Left lung (tissue), 10 donors: ENCODE results near the gene FTO. TPM values are rescaled to one million over a fixed set of nuclear protein-coding genes. Genes with fewer than 3 reads are reported as not detected.
A peak's percentile ranks its signal among the peaks of the same experiment; 100 is the strongest.

Source experiments
- ATAC-seq: fragments of 200-7000 bp; cut with Tn5 transposase; one replicate; pipeline ENCODE4 v1.9.1; 2020; ENCODE audit warnings: moderate library complexity
- DNase-seq, 4 donors: peaks; one replicate each; pipeline ENCODE4 v3.0.0-alpha.2; 2013 to 2020
- H3K27ac ChIP-seq, 2 donors: fragments of 200-600 bp; sonication (generic) in 1 of 2; one replicate each; pipeline versions ENCODE4 v1.5.0 to v1.8.0; 2020 to 2021
- H3K27me3 ChIP-seq, 2 donors: fragments of 200-600 bp; sonication (generic) in 1 of 2; one replicate each; pipeline versions ENCODE4 v1.5.0 to v1.8.0; 2020 to 2021
- H3K36me3 ChIP-seq, 2 donors: fragments of 200-600 bp; sonication (generic) in 1 of 2; one replicate each; pipeline versions ENCODE4 v1.5.0 to v1.8.0; 2020 to 2021
- H3K4me1 ChIP-seq, 2 donors: fragments of 200-600 bp; one replicate each; pipeline ENCODE4 v1.8.0; 2021
- H3K4me3 ChIP-seq, 2 donors: fragments of 200-600 bp; sonication (generic) in 1 of 2; one replicate each; pipeline versions ENCODE4 v1.5.0 to v1.8.0; 2020 to 2021; ENCODE audit warnings: mild to moderate bottlenecking in 1 of 2
- H3K9me3 ChIP-seq, 2 donors: fragments of 200-600 bp; sonication (generic) in 1 of 2; one replicate each; pipeline versions ENCODE4 v1.5.0 to v1.8.0; 2020 to 2021
- intact Hi-C, 2 donors: fragments of 100-400 bp; cut with DNase I; formaldehyde crosslinking; loops; one replicate each; pipeline versions ENCODE4 v1.11.2 to v1.14.2; 2022
- polyA plus RNA-seq, 6 donors: library from polyadenylated mRNA; unstranded; fragments of 120-200 nt; gene quantifications; one replicate each; pipeline ENCODE4 v1.2.1, GENCODE V29; 2013; ENCODE audit not compliant: insufficient read length in 6 of 6
- total RNA-seq, 2 donors: library from RNA; stranded (reverse); fragmentation: NEBNext Ultra II Directional; extraction: Animal tissue kit (Norgen Biotek cat#: 25700); gene quantifications; one replicate each; pipeline ENCODE4 v1.2.1, GENCODE V29; 2021
- TF ChIP-seq, protein P1 (sequence below), 2 donors: fragments of 200-600 bp; sonication (generic) in 1 of 2; IDR thresholded peaks; one replicate each; pipeline versions ENCODE4 v1.5.0 to v1.8.0; 2021; ENCODE audit warnings: antibody characterized with exemption in 2 of 2
- donor health status: DM: no; HTN: yes; CAD: no.
- donor health status: DM: no; HTN: no; CAD: no.

Gene FTO
- total and polyA plus RNA-seq, 8 donors: 69.0 to 99.6 (median 90.7) TPM

DNA sequence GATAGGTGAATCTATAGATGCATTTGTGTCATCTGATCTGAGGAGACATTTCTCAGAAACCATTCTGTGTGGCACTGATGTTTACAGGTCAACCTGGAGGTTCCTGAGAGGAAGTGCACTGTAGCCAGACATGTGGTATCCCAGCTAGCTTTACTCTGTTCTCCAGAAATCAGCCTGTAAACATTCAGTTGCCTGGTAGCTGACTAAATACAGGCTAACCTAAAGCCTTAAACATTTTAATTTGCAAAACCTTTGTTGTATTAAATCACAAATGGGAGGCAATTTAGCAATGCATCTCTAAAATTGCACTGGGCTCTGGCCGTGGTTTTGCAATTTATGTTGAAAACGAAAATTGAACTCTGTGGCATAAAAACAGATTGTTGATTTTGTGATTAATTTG lies 207.6 kb downstream of the FTO start:
- intact Hi-C loops: no loop called here
- no peak overlapping the region for H3K27ac ChIP-seq
- TF ChIP-seq, protein P1, sequence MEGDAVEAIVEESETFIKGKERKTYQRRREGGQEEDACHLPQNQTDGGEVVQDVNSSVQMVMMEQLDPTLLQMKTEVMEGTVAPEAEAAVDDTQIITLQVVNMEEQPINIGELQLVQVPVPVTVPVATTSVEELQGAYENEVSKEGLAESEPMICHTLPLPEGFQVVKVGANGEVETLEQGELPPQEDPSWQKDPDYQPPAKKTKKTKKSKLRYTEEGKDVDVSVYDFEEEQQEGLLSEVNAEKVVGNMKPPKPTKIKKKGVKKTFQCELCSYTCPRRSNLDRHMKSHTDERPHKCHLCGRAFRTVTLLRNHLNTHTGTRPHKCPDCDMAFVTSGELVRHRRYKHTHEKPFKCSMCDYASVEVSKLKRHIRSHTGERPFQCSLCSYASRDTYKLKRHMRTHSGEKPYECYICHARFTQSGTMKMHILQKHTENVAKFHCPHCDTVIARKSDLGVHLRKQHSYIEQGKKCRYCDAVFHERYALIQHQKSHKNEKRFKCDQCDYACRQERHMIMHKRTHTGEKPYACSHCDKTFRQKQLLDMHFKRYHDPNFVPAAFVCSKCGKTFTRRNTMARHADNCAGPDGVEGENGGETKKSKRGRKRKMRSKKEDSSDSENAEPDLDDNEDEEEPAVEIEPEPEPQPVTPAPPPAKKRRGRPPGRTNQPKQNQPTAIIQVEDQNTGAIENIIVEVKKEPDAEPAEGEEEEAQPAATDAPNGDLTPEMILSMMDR (IDR thresholded peaks at IDR 0.05): no peak

DNA sequence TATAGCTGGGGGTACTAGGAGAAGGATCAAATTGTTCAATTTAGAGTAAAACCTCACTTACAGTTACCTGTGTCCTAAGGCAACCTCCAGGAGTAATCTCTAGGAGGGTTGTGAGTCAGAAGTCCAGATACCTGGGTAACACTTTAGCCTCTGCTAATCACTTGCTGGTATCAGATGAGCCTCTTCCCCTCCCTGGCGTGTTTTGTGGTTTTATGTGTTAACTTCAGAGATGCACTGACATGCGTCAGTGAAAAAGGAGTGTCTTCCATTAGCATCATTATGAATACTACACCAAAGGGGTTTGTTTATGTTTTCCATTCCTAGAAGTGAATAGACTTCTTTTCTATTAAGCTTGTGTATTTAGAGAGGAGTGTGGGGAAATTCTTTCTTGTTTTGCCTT lies 208.2 kb downstream of the FTO start:
- Histone ChIP-seq H3K27ac (no peak overlapping the region), H3K4me3 (no peak overlapping the region), H3K4me1 (peaks cover 0 to 19% of the 10 kb centered on the region in 2 donors), H3K27me3 (no peaks in the 10 kb centered on the region), H3K36me3 (no peaks in the 10 kb centered on the region), H3K9me3 (no peaks in the 10 kb centered on the region)
- DNase-seq (no peak), ATAC-seq (no peak)
- intact Hi-C loops: no loop called here
- TF ChIP-seq, protein P1 (IDR thresholded peaks at IDR 0.05): no peak

More for the DNA sequence above, 207.6 kb downstream of the FTO start:
- Histone ChIP-seq H3K4me1 (peaks cover 0 to 19% of the 10 kb centered on the region in 2 donors), H3K36me3 (no peaks in the 10 kb centered on the region), H3K9me3 (no peaks in the 10 kb centered on the region), H3K27me3 (no peaks in the 10 kb centered on the region), H3K4me3 (no peak overlapping the region)
- DNase-seq (no peak), ATAC-seq (no peak)

DNA sequence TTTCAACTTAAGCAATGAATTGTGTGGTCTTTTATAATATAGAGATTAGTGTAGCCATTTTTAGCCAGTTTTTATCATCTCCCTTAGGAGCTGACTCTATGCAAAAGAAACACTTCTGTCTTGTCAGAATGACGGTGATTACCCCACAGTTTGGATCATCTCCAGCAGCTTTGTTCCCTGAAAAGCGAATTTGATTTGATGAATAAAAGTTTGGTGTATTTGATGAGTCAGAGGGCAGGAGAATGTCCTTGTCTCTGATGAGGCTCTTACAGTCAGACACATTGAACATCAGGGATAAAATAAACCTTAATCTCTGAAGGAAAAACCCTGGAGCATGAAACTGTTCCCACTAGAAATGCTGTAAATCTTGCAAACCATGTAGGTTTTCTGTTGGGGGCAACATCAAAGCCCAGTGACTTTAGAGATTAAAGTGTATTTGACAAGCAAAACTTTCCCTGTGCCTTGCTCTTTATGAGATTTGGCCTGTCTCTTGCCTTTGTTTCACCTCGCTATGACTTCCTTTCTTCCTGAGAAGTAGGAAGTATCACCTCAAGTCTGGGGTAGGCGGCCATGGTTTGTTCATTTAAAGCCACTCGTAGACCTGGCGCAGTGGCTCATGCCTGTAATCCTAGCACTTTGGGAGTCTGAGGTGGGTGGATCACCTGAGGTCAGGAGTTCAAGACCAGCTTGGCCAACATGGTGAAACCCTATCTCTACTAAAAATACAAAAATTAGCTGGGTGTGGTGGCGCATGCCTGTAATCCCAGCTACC lies 209.3 kb downstream of the FTO start:
- intact Hi-C loops: no loop called here
- TF ChIP-seq, protein P1 (IDR thresholded peaks at IDR 0.05): no peak
- Histone ChIP-seq H3K4me3 (no peak overlapping the region), H3K27ac (no peak overlapping the region), H3K9me3 (no peaks in the 10 kb centered on the region), H3K36me3 (no peaks in the 10 kb centered on the region), H3K27me3 (no peaks in the 10 kb centered on the region), H3K4me1 (peaks cover 0 to 19% of the 10 kb centered on the region in 2 donors)
- ATAC-seq (peak; percentile 45), DNase-seq (no peak)

DNA sequence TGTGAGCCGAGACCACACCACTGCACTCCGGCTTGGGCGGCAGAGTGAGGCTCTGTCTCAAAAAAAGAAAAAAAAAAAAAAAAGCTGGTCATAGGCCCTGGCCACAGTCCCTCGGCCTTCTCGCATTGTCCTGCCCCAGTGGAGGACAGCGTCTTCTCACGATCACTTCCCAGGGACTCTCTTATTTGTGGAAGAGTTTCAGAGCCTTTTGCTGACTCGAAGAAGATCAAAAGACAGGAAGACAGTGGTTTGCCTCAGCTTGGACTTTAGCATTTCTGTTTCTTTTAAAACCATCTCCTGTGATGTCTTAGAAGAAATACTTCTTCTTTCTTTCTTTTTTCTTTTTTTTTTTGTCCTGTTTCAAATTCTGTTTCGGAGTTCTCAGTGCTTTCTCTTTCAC lies 210.0 kb downstream of the FTO start:
- Histone ChIP-seq H3K4me3 (no peak overlapping the region), H3K4me1 (peaks cover 0 to 19% of the 10 kb centered on the region in 2 donors), H3K9me3 (no peaks in the 10 kb centered on the region), H3K27ac (no peak overlapping the region), H3K36me3 (no peaks in the 10 kb centered on the region), H3K27me3 (no peaks in the 10 kb centered on the region)
- ATAC-seq (no peak), DNase-seq (no peak)
- TF ChIP-seq, protein P1 (IDR thresholded peaks at IDR 0.05): no peak
- intact Hi-C loops: no loop called here

DNA sequence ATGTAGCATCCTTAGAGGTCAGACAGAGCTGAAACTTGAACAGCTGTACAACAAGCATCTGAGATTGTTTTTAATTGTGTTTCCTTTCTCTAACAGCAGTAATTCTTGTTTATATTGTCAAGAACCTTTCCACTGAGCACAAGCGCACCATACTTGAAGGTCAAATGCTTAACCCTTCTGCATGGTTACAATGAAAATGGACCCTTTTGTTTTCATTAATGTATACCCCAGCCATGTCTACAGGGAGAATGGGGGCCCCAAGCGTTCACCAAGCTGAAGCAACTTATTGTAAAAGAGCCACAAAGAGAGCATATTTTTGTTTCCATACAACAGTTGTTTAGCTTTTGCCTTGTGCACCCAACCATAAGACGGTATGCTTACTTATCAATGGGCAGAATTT lies 210.8 kb downstream of the FTO start:
- H3K36me3 ChIP-seq: no peaks in the 10 kb centered on the region
- peaks cover 0 to 19% of the 10 kb centered on the region in 2 donors for H3K4me1 ChIP-seq
- intact Hi-C loops: no loop called here
- TF ChIP-seq, protein P1 (IDR thresholded peaks at IDR 0.05): no peak
- no peaks in the 10 kb centered on the region for H3K27me3 ChIP-seq
- ATAC-seq (no peak), DNase-seq (no peak)
- H3K27ac ChIP-seq: no peak overlapping the region
- H3K9me3 ChIP-seq: no peaks in the 10 kb centered on the region
- no peak overlapping the region for H3K4me3 ChIP-seq
